Measurements from ENCODE around the gene MAP2K6.
A peak's percentile ranks its signal among the peaks of the same experiment; 100 is the strongest.

The MAP2K6 gene

GRCh38 chr17:69431835-69432234 lies 17.3 kb downstream of the MAP2K6 start:
- H3K9me3 ChIP-seq (replicated peaks in 1 of 2; ENCODE audit: control insufficient read depth in 2 of 2, insufficient read depth in 1 of 2, low read depth in 1 of 2, low read length in 2 of 2) = no peaks in the 10 kb centered on the region
- peaks cover 6% of the 10 kb centered on the region in 2 donors for H3K4me1 ChIP-seq (ENCODE audit: control insufficient read depth in 2 of 2, insufficient read depth in 1 of 2, low read depth in 1 of 2, low read length in 2 of 2)
- no peak overlapping the region for H3K4ac ChIP-seq (ENCODE audit: low read length)
- no peaks in the 10 kb centered on the region for H3K27me3 ChIP-seq (ENCODE audit: control insufficient read depth in 3 of 3, insufficient read depth in 3 of 3, low read depth in 1 of 3, low read length in 3 of 3)
- H2AK5ac ChIP-seq (ENCODE audit: low read depth, low read length) = no peak overlapping the region
- DNase-seq (ENCODE audit: low spot score) = no peak
- no peak overlapping the region for H2BK12ac ChIP-seq (ENCODE audit: low read length)
- no peak overlapping the region for H4K91ac ChIP-seq (ENCODE audit: low read depth, low read length, poor library complexity)
- WGBS, 2 donors (ENCODE audit: extremely low coverage in 2 of 2, insufficient read length in 2 of 2, insufficient replicate concordance in 1 of 2) = no CpG with 5 or more reads among the region's 3 CpGs
- no peak overlapping the region for H2AFZ ChIP-seq (ENCODE audit: low read length)
- H3K4me3 ChIP-seq (ENCODE audit: low read length in 2 of 2) = no peak overlapping the region
- H3K23ac ChIP-seq (ENCODE audit: low read depth, low read length, poor library complexity) = no peak overlapping the region
- no peak overlapping the region for H3K18ac ChIP-seq (ENCODE audit: low read length)
- no peak overlapping the region for H3K27ac ChIP-seq (replicated peaks; ENCODE audit: low read length)
- no peak overlapping the region for H2BK15ac ChIP-seq (ENCODE audit: low read length)
- no peak overlapping the region for H3K9ac ChIP-seq (ENCODE audit: low read depth, low read length, poor library complexity)
- no peak overlapping the region for H2BK120ac ChIP-seq (ENCODE audit: low read depth, low read length)
- H4K8ac ChIP-seq (ENCODE audit: low read depth, low read length) = no peak overlapping the region
- H2BK5ac ChIP-seq (ENCODE audit: low read length) = no peak overlapping the region
- peaks cover 0 to 3% of the 10 kb centered on the region in 2 donors for H3K36me3 ChIP-seq (replicated peaks in 1 of 2; ENCODE audit: control insufficient read depth in 2 of 2, insufficient read depth in 2 of 2, low read length in 2 of 2)
- H3K14ac ChIP-seq (ENCODE audit: low read length) = no peak overlapping the region
- H3K79me1 ChIP-seq (ENCODE audit: low read depth, low read length) = peaks cover 4% of the 10 kb centered on the region
- H3K4me2 ChIP-seq (ENCODE audit: insufficient read depth, low read length, poor library complexity, severe bottlenecking) = no peak overlapping the region

DNA sequence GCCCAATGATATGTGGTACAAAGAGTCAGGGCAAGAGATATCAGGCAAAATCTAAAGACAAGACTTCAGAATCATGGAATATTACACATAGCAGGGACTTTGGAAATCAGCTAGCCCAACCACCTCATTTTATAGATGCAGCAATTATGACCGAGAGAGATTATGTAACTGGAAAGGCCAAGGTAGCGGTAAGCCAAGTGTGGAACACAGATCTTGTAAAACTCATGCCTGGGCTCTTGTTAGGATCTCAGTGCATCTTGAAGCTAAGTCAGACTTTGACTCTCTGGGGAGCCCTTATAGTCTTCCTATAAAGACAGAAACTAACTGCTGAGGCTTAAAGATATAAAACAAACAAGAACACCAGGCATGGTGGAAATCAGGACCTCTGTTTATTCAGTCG lies 18.6 kb downstream of the MAP2K6 start:
- H3K4me1 ChIP-seq (ENCODE audit: control insufficient read depth in 2 of 2, insufficient read depth in 1 of 2, low read depth in 1 of 2, low read length in 2 of 2) = peaks cover 6% of the 10 kb centered on the region in 2 donors
- no peak overlapping the region for H2BK15ac ChIP-seq (ENCODE audit: low read length)
- DNase-seq (ENCODE audit: low spot score) = no peak
- H2BK12ac ChIP-seq (ENCODE audit: low read length) = no peak overlapping the region
- no peak overlapping the region for H2AFZ ChIP-seq (ENCODE audit: low read length)
- no peak overlapping the region for H2BK120ac ChIP-seq (ENCODE audit: low read depth, low read length)
- no peak overlapping the region for H2AK5ac ChIP-seq (ENCODE audit: low read depth, low read length)
- H4K8ac ChIP-seq (ENCODE audit: low read depth, low read length) = no peak overlapping the region
- H3K4me3 ChIP-seq (ENCODE audit: low read length in 2 of 2) = no peak overlapping the region
- H3K23ac ChIP-seq (ENCODE audit: low read depth, low read length, poor library complexity) = no peak overlapping the region
- H3K4me2 ChIP-seq (ENCODE audit: insufficient read depth, low read length, poor library complexity, severe bottlenecking) = no peak overlapping the region
- H4K91ac ChIP-seq (ENCODE audit: low read depth, low read length, poor library complexity) = no peak overlapping the region
- H3K27me3 ChIP-seq (ENCODE audit: control insufficient read depth in 3 of 3, insufficient read depth in 3 of 3, low read depth in 1 of 3, low read length in 3 of 3) = no peaks in the 10 kb centered on the region
- no peak overlapping the region for H2BK5ac ChIP-seq (ENCODE audit: low read length)
- no peak overlapping the region for H3K18ac ChIP-seq (ENCODE audit: low read length)
- no peak overlapping the region for H3K27ac ChIP-seq (replicated peaks; ENCODE audit: low read length)
- no peak overlapping the region for H3K14ac ChIP-seq (ENCODE audit: low read length)
- H3K79me1 ChIP-seq (ENCODE audit: low read depth, low read length) = peaks cover 7% of the 10 kb centered on the region
- no peak overlapping the region for H3K9ac ChIP-seq (ENCODE audit: low read depth, low read length, poor library complexity)
- no peaks in the 10 kb centered on the region for H3K9me3 ChIP-seq (replicated peaks in 1 of 2; ENCODE audit: control insufficient read depth in 2 of 2, insufficient read depth in 1 of 2, low read depth in 1 of 2, low read length in 2 of 2)
- peaks cover 0 to 3% of the 10 kb centered on the region in 2 donors for H3K36me3 ChIP-seq (replicated peaks in 1 of 2; ENCODE audit: control insufficient read depth in 2 of 2, insufficient read depth in 2 of 2, low read length in 2 of 2)
- no CpG with 5 or more reads among the region's 3 CpGs for WGBS, 2 donors (ENCODE audit: extremely low coverage in 2 of 2, insufficient read length in 2 of 2, insufficient replicate concordance in 1 of 2)
- H3K4ac ChIP-seq (ENCODE audit: low read length) = no peak overlapping the region

- DNase-seq (ENCODE audit: low spot score) = no peak
- peak overlapping the region; percentile 68 for H3K18ac ChIP-seq (ENCODE audit: low read length)
- no peak overlapping the region for H2BK15ac ChIP-seq (ENCODE audit: low read length)
- no peak overlapping the region for H3K4ac ChIP-seq (ENCODE audit: low read length)
- H2AFZ ChIP-seq (ENCODE audit: low read length) = peak overlapping the region; percentile 64
- no peaks in the 10 kb centered on the region for H3K9me3 ChIP-seq (replicated peaks in 1 of 2; ENCODE audit: control insufficient read depth in 2 of 2, insufficient read depth in 1 of 2, low read depth in 1 of 2, low read length in 2 of 2)
- peaks cover 6% of the 10 kb centered on the region in 2 donors for H3K4me1 ChIP-seq (ENCODE audit: control insufficient read depth in 2 of 2, insufficient read depth in 1 of 2, low read depth in 1 of 2, low read length in 2 of 2)
- H3K79me1 ChIP-seq (ENCODE audit: low read depth, low read length) = peaks cover 4% of the 10 kb centered on the region
- no peak overlapping the region for H4K8ac ChIP-seq (ENCODE audit: low read depth, low read length)
- H3K14ac ChIP-seq (ENCODE audit: low read length) = no peak overlapping the region
- H2AK5ac ChIP-seq (ENCODE audit: low read depth, low read length) = no peak overlapping the region
- H3K4me3 ChIP-seq (ENCODE audit: low read length in 2 of 2) = no peak overlapping the region
- WGBS, 2 donors (ENCODE audit: extremely low coverage in 2 of 2, insufficient read length in 2 of 2, insufficient replicate concordance in 1 of 2) = no CpG with 5 or more reads among the region's 3 CpGs
- no peaks in the 10 kb centered on the region for H3K27me3 ChIP-seq (ENCODE audit: control insufficient read depth in 3 of 3, insufficient read depth in 3 of 3, low read depth in 1 of 3, low read length in 3 of 3)
- no peak overlapping the region for H3K4me2 ChIP-seq (ENCODE audit: insufficient read depth, low read length, poor library complexity, severe bottlenecking)
- no peak overlapping the region for H2BK120ac ChIP-seq (ENCODE audit: low read depth, low read length)
- H2BK5ac ChIP-seq (ENCODE audit: low read length) = no peak overlapping the region
- no peak overlapping the region for H2BK12ac ChIP-seq (ENCODE audit: low read length)
- H4K91ac ChIP-seq (ENCODE audit: low read depth, low read length, poor library complexity) = no peak overlapping the region
- H3K36me3 ChIP-seq (replicated peaks in 1 of 2; ENCODE audit: control insufficient read depth in 2 of 2, insufficient read depth in 2 of 2, low read length in 2 of 2) = peaks cover 0 to 3% of the 10 kb centered on the region in 2 donors
- H3K27ac ChIP-seq (replicated peaks; ENCODE audit: low read length) = no peak overlapping the region
- H3K9ac ChIP-seq (ENCODE audit: low read depth, low read length, poor library complexity) = no peak overlapping the region
- no peak overlapping the region for H3K23ac ChIP-seq (ENCODE audit: low read depth, low read length, poor library complexity)
Observed at GRCh38 chr17:69434164-69434579, 19.7 kb downstream of the MAP2K6 start.

DNA sequence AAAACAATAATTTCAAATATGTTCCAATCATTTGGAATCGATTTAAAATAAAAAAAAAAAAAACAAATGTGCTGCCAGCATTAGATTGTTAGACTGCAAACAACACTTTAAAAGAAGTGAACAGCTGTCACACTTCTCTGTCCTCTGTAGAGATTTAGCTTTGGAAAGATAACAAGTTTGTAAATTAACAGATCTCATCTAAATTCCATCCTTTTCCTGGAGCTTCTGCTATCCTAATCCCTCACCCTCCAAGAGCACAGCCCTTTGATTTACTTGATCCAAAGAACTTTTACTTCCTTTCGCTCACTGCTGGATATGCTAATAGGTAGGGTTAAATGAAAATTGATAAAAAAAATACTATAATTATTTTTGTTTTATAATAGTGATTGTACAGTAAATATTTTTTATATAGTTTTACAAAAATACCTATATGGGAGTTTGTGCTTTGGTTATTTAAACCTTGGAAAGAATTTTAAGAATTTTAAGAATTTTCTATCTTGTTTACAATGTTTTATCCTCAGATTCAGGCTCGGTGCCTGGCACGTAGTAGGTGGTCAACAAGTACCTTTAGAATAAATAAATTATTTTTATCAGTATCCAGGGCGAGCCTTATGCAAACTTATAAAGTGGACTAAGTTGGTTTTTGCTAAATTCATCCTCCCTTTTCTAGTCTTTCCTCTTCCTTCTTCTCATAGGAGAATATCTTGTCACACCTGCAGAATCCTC lies 21.6 kb downstream of the MAP2K6 start:
- Histone ChIP-seq H3K14ac (ENCODE audit: low read length) (no peak overlapping the region), H3K9me3 (replicated peaks in 1 of 2; ENCODE audit: control insufficient read depth in 2 of 2, insufficient read depth in 1 of 2, low read depth in 1 of 2, low read length in 2 of 2) (no peaks in the 10 kb centered on the region), H3K27ac (replicated peaks; ENCODE audit: low read length) (no peak overlapping the region), H3K23ac (ENCODE audit: low read depth, low read length, poor library complexity) (no peak overlapping the region), H3K4me1 (ENCODE audit: control insufficient read depth in 2 of 2, insufficient read depth in 1 of 2, low read depth in 1 of 2, low read length in 2 of 2) (peaks cover 4 to 6% of the 10 kb centered on the region in 2 donors), H3K79me1 (ENCODE audit: low read depth, low read length) (peaks cover 4% of the 10 kb centered on the region), H4K8ac (ENCODE audit: low read depth, low read length) (no peak overlapping the region), H3K4me3 (ENCODE audit: low read length in 2 of 2) (no peak overlapping the region), H3K27me3 (ENCODE audit: control insufficient read depth in 3 of 3, insufficient read depth in 3 of 3, low read depth in 1 of 3, low read length in 3 of 3) (no peaks in the 10 kb centered on the region), H3K36me3 (replicated peaks in 1 of 2; ENCODE audit: control insufficient read depth in 2 of 2, insufficient read depth in 2 of 2, low read length in 2 of 2) (peaks cover 0 to 5% of the 10 kb centered on the region in 2 donors), H3K4ac (ENCODE audit: low read length) (no peak overlapping the region), H4K91ac (ENCODE audit: low read depth, low read length, poor library complexity) (no peak overlapping the region), H2BK5ac (ENCODE audit: low read length) (no peak overlapping the region), H3K18ac (ENCODE audit: low read length) (no peak overlapping the region), H2AK5ac (ENCODE audit: low read depth, low read length) (no peak overlapping the region), H2BK12ac (ENCODE audit: low read length) (no peak overlapping the region), H2BK15ac (ENCODE audit: low read length) (no peak overlapping the region), H2AFZ (ENCODE audit: low read length) (no peak overlapping the region), H3K9ac (ENCODE audit: low read depth, low read length, poor library complexity) (no peak overlapping the region), H3K4me2 (ENCODE audit: insufficient read depth, low read length, poor library complexity, severe bottlenecking) (no peak overlapping the region), H2BK120ac (ENCODE audit: low read depth, low read length) (no peak overlapping the region)
- no peak for DNase-seq (ENCODE audit: low spot score)
- WGBS, 2 donors (ENCODE audit: extremely low coverage in 2 of 2, insufficient read length in 2 of 2, insufficient replicate concordance in 1 of 2) = no CpG with 5 or more reads among the region's 5 CpGs
